Spinal cord (tissue), 10 donors: ENCODE data around the gene B3GAT2. TPM values are rescaled to one million over a fixed set of nuclear protein-coding genes. Genes with fewer than 3 reads are reported as not detected.

Experiments used
- DNase-seq, 6 donors: peaks; one replicate each; pipeline versions ENCODE4 v3.0.0 to v3.0.0-alpha.2; 2013 to 2015; ENCODE audit warnings: low spot score in 6 of 6, low read depth in 4 of 6
- H3K27ac ChIP-seq: one replicate; pipeline ENCODE4 v1.5.1; 2013; ENCODE audit warnings: low read depth, low read length, control low read depth
- H3K27me3 ChIP-seq: one replicate; pipeline ENCODE4 v1.6.1; 2013; ENCODE audit warnings: low read length; ENCODE audit not compliant: control insufficient read depth, insufficient read depth
- H3K36me3 ChIP-seq: one replicate; pipeline ENCODE4 v1.6.1; 2013; ENCODE audit warnings: low read length; ENCODE audit not compliant: control insufficient read depth, insufficient read depth
- H3K4me1 ChIP-seq: one replicate; pipeline ENCODE4 v1.6.1; 2013; ENCODE audit warnings: low read length; ENCODE audit not compliant: control insufficient read depth, insufficient read depth
- H3K4me3 ChIP-seq: one replicate; pipeline ENCODE4 v1.5.1; 2013; ENCODE audit warnings: low read depth, low read length, control low read depth
- H3K9me3 ChIP-seq: one replicate; pipeline ENCODE4 v1.6.1; 2013; ENCODE audit warnings: low read length; ENCODE audit not compliant: control insufficient read depth, insufficient read depth
- WGBS: methylation state at CpG from one replicate; pipeline ENCODE4 v1.1.5; 2013; ENCODE audit warnings: missing lambda C conversion rate; ENCODE audit not compliant: insufficient coverage; 5-methylcytosine and 5-hydroxymethylcytosine counted together
- polyA plus RNA-seq, 2 donors: library from polyadenylated mRNA; unstranded; fragments of 120-200 nt; gene quantifications; one replicate each; pipeline ENCODE4 v1.2.1, GENCODE V29; 2013; ENCODE audit not compliant: insufficient read length in 2 of 2
- total RNA-seq, 2 donors: library from RNA; depleted of rRNA in 1 of 2; stranded (reverse); fragments of 120-200 nt in 1 of 2; fragments of >200 nt in 1 of 2; gene quantifications; one replicate each; pipeline versions ENCODE4 v1.2.3 to v1.2.4, GENCODE V29; 2013 to 2014
- donor health status: healthy.

The B3GAT2 gene
- total and polyA plus RNA-seq, 4 donors, result 22.9 to 82.5 (median 66.1) TPM

DNA sequence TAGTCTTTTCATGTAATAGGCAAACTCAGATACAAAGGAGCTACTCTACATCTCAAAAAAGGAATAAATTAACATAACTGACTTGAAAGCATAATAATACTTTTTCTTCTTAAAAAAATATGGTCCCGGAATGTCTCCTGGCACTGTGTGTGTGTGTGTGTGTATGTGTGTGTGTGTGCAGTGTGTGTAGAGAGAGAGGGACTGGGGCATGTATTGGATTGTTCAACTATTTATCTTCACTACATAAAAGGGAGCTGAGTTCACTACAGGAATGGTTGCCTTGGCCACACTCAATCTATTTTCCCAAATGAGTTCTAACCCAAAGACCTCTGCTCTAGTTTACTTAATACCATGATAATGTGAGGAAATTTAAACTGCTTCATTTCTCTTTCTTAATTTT lies 51.1 kb downstream of the B3GAT2 start:
- WGBS, result no CpG with 5 or more reads among the region's 1 CpG
- Histone ChIP-seq H3K4me1 (no peaks in the 10 kb centered on the region), H3K27ac (no peak overlapping the region), H3K36me3 (no peaks in the 10 kb centered on the region), H3K27me3 (no peaks in the 10 kb centered on the region), H3K9me3 (no peaks in the 10 kb centered on the region), H3K4me3 (no peak overlapping the region)
- peak in 1 of 6 donors; percentile 27 for DNase-seq

GRCh38 chr6:70903665-70904452 lies 53.0 kb downstream of the B3GAT2 start:
- no CpG with 5 or more reads among the region's 2 CpGs for WGBS
- Histone ChIP-seq H3K27ac (no peak overlapping the region), H3K4me3 (no peak overlapping the region), H3K9me3 (no peaks in the 10 kb centered on the region), H3K4me1 (no peaks in the 10 kb centered on the region), H3K36me3 (no peaks in the 10 kb centered on the region), H3K27me3 (no peaks in the 10 kb centered on the region)
- no peak for DNase-seq

GRCh38 chr6:70901324-70901723 lies 55.5 kb downstream of the B3GAT2 start:
- WGBS, result no CpG with 5 or more reads among the region's 3 CpGs

DNA sequence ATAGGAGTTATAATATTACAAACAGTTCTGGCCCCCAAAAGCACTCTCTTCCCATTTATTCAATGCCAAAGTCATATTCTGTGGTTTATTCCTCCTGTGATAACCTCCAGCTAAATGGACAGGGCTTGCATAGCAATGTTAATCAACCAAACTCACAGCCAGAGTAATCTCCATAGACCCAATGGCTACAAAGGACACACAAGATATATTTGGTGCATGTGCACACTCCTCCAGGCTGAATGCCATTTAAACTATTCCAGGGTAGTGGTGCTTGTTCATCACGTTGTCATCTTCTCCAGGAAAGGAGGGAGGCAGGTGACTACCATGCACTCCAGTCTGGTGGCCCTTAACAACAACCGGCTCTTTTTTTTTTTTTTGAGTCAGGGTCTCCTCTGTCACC lies 56.8 kb downstream of the B3GAT2 start:
- Histone ChIP-seq H3K27ac (no peak overlapping the region), H3K27me3 (no peaks in the 10 kb centered on the region), H3K36me3 (no peaks in the 10 kb centered on the region), H3K4me1 (no peaks in the 10 kb centered on the region), H3K4me3 (no peak overlapping the region), H3K9me3 (no peaks in the 10 kb centered on the region)
- DNase-seq, result no peak
- 54% methylated on average over 2 of the region's 2 CpGs for WGBS

More at GRCh38 chr6:70901324-70901723, 55.5 kb downstream of the B3GAT2 start:
- H3K36me3 ChIP-seq, result no peaks in the 10 kb centered on the region
- no peaks in the 10 kb centered on the region for H3K27me3 ChIP-seq
- H3K4me1 ChIP-seq, result no peaks in the 10 kb centered on the region
- DNase-seq, result no peak
- H3K4me3 ChIP-seq, result no peak overlapping the region
- H3K9me3 ChIP-seq, result no peaks in the 10 kb centered on the region
- H3K27ac ChIP-seq, result no peak overlapping the region

GRCh38 chr6:70894001-70894400 lies 62.9 kb downstream of the B3GAT2 start:
- H3K27me3 ChIP-seq, result no peaks in the 10 kb centered on the region
- no peaks in the 10 kb centered on the region for H3K4me1 ChIP-seq
- no peaks in the 10 kb centered on the region for H3K9me3 ChIP-seq
- no peak for DNase-seq
- H3K27ac ChIP-seq, result no peak overlapping the region
- no peak overlapping the region for H3K4me3 ChIP-seq
- 95% methylated on average over 11 of the region's 12 CpGs for WGBS
- peaks cover 4% of the 10 kb centered on the region for H3K36me3 ChIP-seq

GRCh38 chr6:70889270-70889669 lies 67.6 kb downstream of the B3GAT2 start:
- Histone ChIP-seq H3K36me3 (peaks cover 4% of the 10 kb centered on the region), H3K9me3 (no peaks in the 10 kb centered on the region), H3K4me3 (no peak overlapping the region), H3K27ac (no peak overlapping the region), H3K4me1 (peaks cover 8% of the 10 kb centered on the region), H3K27me3 (no peaks in the 10 kb centered on the region)
- no peak for DNase-seq
- WGBS, result 92% methylated on average over 7 of the region's 7 CpGs

DNA sequence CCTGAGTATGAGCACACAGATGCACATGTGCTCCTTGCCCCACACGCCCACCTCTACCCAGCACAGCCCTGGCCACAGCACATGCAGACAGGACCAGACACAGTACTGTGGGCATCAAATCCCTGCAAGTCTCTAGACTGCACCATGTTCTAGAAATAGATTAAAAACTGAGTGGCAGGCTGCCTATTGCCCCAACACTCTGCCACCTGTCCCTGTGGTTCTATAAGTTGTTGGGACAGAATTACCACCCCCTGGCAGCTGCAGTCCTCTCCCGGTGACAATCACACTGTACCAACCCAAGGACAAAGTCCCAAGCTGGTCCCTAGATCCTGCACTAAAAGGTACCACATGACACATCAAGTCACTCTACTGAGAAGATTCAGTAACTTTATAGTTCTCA lies 70.2 kb downstream of the B3GAT2 start:
- H3K9me3 ChIP-seq, result no peaks in the 10 kb centered on the region
- 65% methylated on average over 2 of the region's 2 CpGs for WGBS
- DNase-seq, result peak in 2 of 6 donors; percentile 5 to 81
- H3K4me3 ChIP-seq, result no peak overlapping the region
- no peaks in the 10 kb centered on the region for H3K36me3 ChIP-seq
- peaks cover 8% of the 10 kb centered on the region for H3K4me1 ChIP-seq
- no peak overlapping the region for H3K27ac ChIP-seq
- no peaks in the 10 kb centered on the region for H3K27me3 ChIP-seq

DNA sequence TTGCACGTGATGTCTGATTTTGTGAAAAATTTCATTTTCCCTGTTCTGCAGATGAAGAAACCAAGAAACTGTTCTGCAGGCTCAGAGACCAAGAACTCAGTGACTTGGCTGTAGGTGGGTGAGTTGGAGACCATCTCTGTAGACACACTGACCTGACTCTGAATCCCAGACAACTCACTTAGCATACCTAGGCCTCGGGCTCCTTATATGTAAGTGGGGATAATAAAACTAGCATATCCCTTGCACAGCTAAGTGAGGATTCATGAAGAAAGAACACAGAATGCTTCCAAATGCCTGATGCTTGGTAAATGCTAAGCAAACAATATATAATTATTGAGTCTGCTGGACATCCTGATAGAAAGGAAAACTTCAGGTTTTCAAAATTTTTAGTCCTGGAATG lies 70.8 kb downstream of the B3GAT2 start:
- WGBS, result 90% methylated on average over 1 of the region's 2 CpGs
- no peak overlapping the region for H3K4me3 ChIP-seq
- no peaks in the 10 kb centered on the region for H3K36me3 ChIP-seq
- peaks cover 8% of the 10 kb centered on the region for H3K4me1 ChIP-seq
- H3K27me3 ChIP-seq, result no peaks in the 10 kb centered on the region
- DNase-seq, result no peak
- no peak overlapping the region for H3K27ac ChIP-seq
- no peaks in the 10 kb centered on the region for H3K9me3 ChIP-seq

- H3K4me1 ChIP-seq, result peaks cover 8% of the 10 kb centered on the region
- peak in 4 of 6 donors; percentile 33 to 70 (median 52) for DNase-seq
- H3K4me3 ChIP-seq, result no peak overlapping the region
- WGBS, result 24% methylated on average over 11 of the region's 17 CpGs
- H3K27me3 ChIP-seq, result no peaks in the 10 kb centered on the region
- no peaks in the 10 kb centered on the region for H3K36me3 ChIP-seq
- no peaks in the 10 kb centered on the region for H3K9me3 ChIP-seq
- no peak overlapping the region for H3K27ac ChIP-seq
Measured at GRCh38 chr6:70884074-70884983, 72.5 kb downstream of the B3GAT2 start.
